Sigmoid colon (tissue), 7 donors: ENCODE data around the gene TPST1. TPM values are rescaled to one million over a fixed set of nuclear protein-coding genes. Genes with fewer than 3 reads are reported as not detected.
"Not testable (repeated sequence)": the region's sequence is repeated elsewhere in the genome, so short reads cannot be mapped to it uniquely, and the experiment has no call there.

Experiments used
- DNase-seq: peaks from one replicate; pipeline ENCODE4 v3.0.0-alpha.2; 2019
- H3K27ac ChIP-seq, 4 donors: fragments of 200-600 bp; sonication (generic); one replicate each; pipeline ENCODE4 v1.5.1; 2016 to 2019; ENCODE audit warnings: mild to moderate bottlenecking in 1 of 4
- H3K27me3 ChIP-seq, 3 donors: fragments of 200-600 bp; sonication (generic); one replicate each; pipeline ENCODE4 v1.5.1; 2019; ENCODE audit warnings: mild to moderate bottlenecking in 1 of 3
- H3K36me3 ChIP-seq, 4 donors: fragments of 200-600 bp; sonication (generic); one replicate each; pipeline ENCODE4 v1.5.1; 2016 to 2019
- H3K4me1 ChIP-seq, 4 donors: fragments of 200-600 bp; sonication (generic); one replicate each; pipeline ENCODE4 v1.5.1; 2017 to 2019
- H3K4me3 ChIP-seq, 4 donors: fragments of 200-600 bp; sonication (generic); one replicate each; pipeline ENCODE4 v1.5.1; 2017 to 2019; ENCODE audit warnings: mild to moderate bottlenecking in 2 of 4, moderate library complexity in 1 of 4
- H3K9me3 ChIP-seq, 4 donors: fragments of 200-600 bp in 3 of 4; sonication (generic) in 3 of 4; one replicate each; pipeline versions ENCODE4 v1.5.1 to v1.6.1; 2013 to 2019
- EP300 ChIP-seq, 4 donors: sonication (generic); formaldehyde crosslinking; IDR thresholded peaks; one replicate each; pipeline ENCODE4 v1.6.1; 2017; ENCODE audit warnings: antibody characterized with exemption in 4 of 4
- POLR2A ChIP-seq, 2 donors: fragments of 450-650 bp; IDR thresholded peaks; one replicate each; pipeline ENCODE4 v1.6.1; 2016; ENCODE audit warnings: antibody characterized with exemption in 2 of 2, mild to moderate bottlenecking in 2 of 2, moderate library complexity in 2 of 2
- POLR2AphosphoS5 ChIP-seq, 4 donors: sonication (generic); formaldehyde crosslinking; IDR thresholded peaks; one replicate each; pipeline ENCODE4 v1.6.1; 2017; ENCODE audit warnings: antibody characterized with exemption in 4 of 4
- WGBS, 2 donors: extraction: QIAGEN DNeasy Blood & Tissue Kit; methylation state at CpG; one replicate each; pipeline ENCODE4 v1.1.7; 2013; 5-methylcytosine and 5-hydroxymethylcytosine counted together
- intact Hi-C: fragments of 100-400 bp; cut with DNase I; formaldehyde crosslinking; loops from one replicate; pipeline ENCODE4 v1.15.1; 2023
- polyA plus RNA-seq, 3 donors: library from polyadenylated mRNA; stranded (reverse); fragments of 200-250 nt; gene quantifications; one replicate each; pipeline ENCODE4 v1.2.3, GENCODE V29; 2013
- total RNA-seq, 4 donors: library from RNA; depleted of rRNA; stranded (reverse); fragments of >200 nt; gene quantifications; one replicate each; pipeline ENCODE4 v1.1.0, GENCODE V29; 2016
- TF ChIP-seq, protein P1 (sequence below), 4 experiments: fragments of 450-650 bp in 3 of 4; fragments of 200-600 bp in 1 of 4; IDR thresholded peaks; one replicate each; pipeline ENCODE4 v1.5.1; 2016 to 2019; ENCODE audit warnings: antibody characterized with exemption in 4 of 4, mild to moderate bottlenecking in 3 of 4, moderate library complexity in 2 of 4
- donor health status: healthy with polysubstance abuse.
- donor health status: Bipolar disorder and iron deficiency.
- donor health status: healthy.

The TPST1 gene
- total and polyA plus RNA-seq, 7 donors = 0.92 to 31.3 (median 21.0) TPM

DNA sequence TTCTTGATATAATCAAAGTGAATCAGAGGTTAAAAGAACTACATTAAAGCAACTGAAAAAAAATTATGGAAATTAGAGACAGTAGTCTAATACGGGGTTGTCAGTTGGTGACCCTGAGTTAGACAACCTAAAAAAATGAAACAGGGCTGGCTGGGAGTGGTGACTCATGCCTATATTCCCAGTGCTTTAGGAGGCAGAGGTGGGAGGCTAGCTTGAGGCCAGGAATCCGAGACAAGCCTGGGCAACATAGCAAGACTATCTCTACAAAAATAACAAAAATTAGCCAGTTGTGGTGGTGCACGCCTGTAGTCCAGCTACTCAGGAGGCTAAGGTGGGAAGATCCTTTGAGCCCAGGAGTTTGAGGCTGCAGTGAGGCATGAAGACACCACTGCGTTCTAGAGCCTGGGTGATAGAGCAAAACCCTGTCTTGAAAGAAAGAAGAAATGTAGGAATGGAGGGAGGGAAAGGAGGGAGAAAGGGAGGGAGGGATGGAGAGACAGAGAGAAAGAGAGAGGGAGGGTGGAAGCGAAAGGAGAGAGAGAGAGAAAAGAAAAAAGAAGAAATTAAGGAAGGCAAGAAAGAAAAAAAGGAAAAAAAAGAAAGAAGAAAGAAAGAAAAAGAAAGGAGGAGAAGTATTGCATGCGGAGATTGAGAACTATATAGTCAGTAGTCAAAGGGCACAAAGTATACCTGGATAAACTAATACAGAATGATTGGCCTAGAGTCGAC lies 166.1 kb downstream of the TPST1 start:
- no peaks in the 10 kb centered on the region for H3K27me3 ChIP-seq
- H3K4me3 ChIP-seq = no peak overlapping the region
- intact Hi-C loops = no loop called here
- no peak for DNase-seq
- H3K36me3 ChIP-seq = no peaks in the 10 kb centered on the region
- no peaks in the 10 kb centered on the region for H3K4me1 ChIP-seq
- 81 to 87% methylated on average over 7 of the region's 7 CpGs for WGBS, 2 donors
- TF ChIP-seq POLR2AphosphoS5 (IDR thresholded peaks at IDR 0.05) (no peak), EP300 (IDR thresholded peaks at IDR 0.05) (no peak), POLR2A (IDR thresholded peaks at IDR 0.05) (no peak)
- TF ChIP-seq, protein P1, sequence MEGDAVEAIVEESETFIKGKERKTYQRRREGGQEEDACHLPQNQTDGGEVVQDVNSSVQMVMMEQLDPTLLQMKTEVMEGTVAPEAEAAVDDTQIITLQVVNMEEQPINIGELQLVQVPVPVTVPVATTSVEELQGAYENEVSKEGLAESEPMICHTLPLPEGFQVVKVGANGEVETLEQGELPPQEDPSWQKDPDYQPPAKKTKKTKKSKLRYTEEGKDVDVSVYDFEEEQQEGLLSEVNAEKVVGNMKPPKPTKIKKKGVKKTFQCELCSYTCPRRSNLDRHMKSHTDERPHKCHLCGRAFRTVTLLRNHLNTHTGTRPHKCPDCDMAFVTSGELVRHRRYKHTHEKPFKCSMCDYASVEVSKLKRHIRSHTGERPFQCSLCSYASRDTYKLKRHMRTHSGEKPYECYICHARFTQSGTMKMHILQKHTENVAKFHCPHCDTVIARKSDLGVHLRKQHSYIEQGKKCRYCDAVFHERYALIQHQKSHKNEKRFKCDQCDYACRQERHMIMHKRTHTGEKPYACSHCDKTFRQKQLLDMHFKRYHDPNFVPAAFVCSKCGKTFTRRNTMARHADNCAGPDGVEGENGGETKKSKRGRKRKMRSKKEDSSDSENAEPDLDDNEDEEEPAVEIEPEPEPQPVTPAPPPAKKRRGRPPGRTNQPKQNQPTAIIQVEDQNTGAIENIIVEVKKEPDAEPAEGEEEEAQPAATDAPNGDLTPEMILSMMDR (IDR thresholded peaks at IDR 0.05) = no peak
- no peaks in the 10 kb centered on the region for H3K9me3 ChIP-seq
- no peak overlapping the region for H3K27ac ChIP-seq

DNA sequence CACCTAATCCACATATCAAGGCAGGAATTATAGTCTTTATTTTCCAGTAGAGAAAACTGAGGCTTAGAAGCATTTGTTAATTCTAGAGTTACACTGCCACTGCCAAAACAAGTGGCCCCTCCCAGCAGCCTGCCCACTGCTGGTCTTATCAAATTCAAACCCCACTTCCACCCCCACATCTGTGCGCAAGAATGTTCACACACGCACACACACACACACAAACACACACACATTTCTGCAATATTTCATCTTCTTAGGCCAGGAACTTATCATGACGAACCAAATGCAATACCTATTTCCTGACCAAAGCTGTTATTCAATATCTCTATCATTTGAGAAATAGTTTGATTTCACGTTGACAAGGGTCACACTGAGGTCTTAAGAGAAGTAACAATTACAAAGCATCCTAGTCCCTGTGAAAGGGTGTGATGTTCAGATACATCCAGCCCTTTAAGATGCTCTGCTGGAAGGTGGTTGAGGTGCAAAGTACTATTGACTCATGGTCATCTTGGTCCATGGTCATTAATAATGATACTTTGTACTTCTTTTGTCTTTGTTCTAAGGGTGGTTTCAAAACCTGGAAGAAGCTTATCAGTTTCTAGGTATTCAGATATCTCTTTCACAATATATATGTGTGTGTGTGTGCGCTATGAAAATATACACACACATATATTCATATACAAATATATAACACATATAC lies 169.2 kb downstream of the TPST1 start:
- H3K4me3 ChIP-seq, H3K27me3 ChIP-seq, DNase-seq, H3K36me3 ChIP-seq, H3K9me3 ChIP-seq, H3K4me1 ChIP-seq, intact Hi-C loops, H3K27ac ChIP-seq: not testable (repeated sequence)
- WGBS, 2 donors = 90 to 96% methylated on average over 5 of the region's 5 CpGs

DNA sequence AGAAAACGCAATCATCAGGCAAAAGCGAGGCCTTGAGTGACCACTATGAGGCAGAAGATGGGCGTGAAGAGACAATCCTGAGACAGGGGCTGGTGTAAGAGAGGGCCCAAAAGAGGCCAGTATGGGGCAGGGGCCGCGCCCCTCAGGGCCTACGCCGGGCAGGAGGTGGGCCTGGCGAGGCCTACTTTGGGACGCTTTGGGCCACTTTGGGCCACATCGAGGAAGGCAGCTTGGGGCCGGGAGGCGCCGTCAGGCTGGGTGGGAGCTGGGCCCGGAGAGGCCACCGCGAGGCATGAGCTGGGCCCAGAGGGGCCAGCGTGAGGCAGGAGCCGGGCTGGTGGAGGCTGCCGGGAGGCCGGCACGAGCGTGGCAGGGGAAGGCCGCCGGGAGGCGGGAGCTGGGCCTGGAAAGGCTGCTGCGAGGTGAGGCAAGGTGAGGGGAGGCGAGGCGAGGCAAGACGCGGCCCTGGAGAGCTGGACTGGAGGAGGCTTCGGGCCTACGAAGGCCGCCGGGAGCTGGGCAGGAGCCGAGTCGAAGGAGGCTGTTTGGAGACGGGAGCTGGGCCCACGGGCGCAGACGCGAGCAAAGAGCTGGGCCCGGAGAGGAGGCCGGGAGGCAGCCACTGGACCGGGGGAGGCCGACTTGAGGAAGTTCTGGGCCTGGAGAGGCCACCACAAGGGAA lies 171.3 kb downstream of the TPST1 start:
- Histone ChIP-seq H3K9me3 (peaks cover 0 to 4% (median 0%) of the 10 kb centered on the region in 4 donors), H3K27ac (no peak overlapping the region), H3K27me3 (no peaks in the 10 kb centered on the region), H3K36me3 (peaks cover 0 to 14% (median 2%) of the 10 kb centered on the region in 4 donors), H3K4me1 (no peaks in the 10 kb centered on the region), H3K4me3 (no peak overlapping the region)
- intact Hi-C loops = no loop called here
- TF ChIP-seq POLR2A (IDR thresholded peaks at IDR 0.05) = no peak
- no peak for TF ChIP-seq POLR2AphosphoS5 (IDR thresholded peaks at IDR 0.05)
- TF ChIP-seq EP300 (IDR thresholded peaks at IDR 0.05) = no peak
- TF ChIP-seq, protein P1 (IDR thresholded peaks at IDR 0.05) = no peak
- no peak for DNase-seq
- 93 to 95% methylated on average over 45 of the region's 45 CpGs for WGBS, 2 donors

DNA sequence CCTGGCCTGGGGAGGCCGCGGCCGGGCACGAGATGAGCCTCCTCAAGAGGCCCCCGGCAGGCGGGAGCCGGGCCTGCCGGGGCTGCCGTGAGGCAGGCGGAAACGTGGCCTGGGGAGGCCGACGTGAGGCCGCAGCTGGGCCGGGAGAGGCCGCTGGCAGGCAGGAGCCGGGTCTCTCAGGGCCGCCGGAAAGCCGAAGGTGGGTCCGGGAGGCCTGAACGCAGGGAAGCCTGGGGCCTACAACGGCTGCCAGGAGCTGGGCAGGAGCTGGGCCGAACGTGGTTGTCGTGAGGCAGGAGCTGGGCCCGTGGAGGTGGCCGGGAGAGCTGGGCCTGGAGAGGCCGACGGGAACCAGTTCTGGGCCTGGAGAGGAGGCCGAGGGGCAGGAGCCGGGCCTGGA lies 171.9 kb downstream of the TPST1 start:
- H3K4me1 ChIP-seq = no peaks in the 10 kb centered on the region
- WGBS, 2 donors = 96 to 97% methylated on average over 32 of the region's 32 CpGs
- TF ChIP-seq, protein P1 (IDR thresholded peaks at IDR 0.05) = no peak
- TF ChIP-seq POLR2AphosphoS5 (IDR thresholded peaks at IDR 0.05) (no peak), EP300 (IDR thresholded peaks at IDR 0.05) (no peak), POLR2A (IDR thresholded peaks at IDR 0.05) (no peak)
- no peaks in the 10 kb centered on the region for H3K27me3 ChIP-seq
- no peak for DNase-seq
- H3K36me3 ChIP-seq = peaks cover 0 to 14% (median 2%) of the 10 kb centered on the region in 4 donors
- no peak overlapping the region for H3K27ac ChIP-seq
- peaks cover 0 to 4% (median 0%) of the 10 kb centered on the region in 4 donors for H3K9me3 ChIP-seq
- no peak overlapping the region for H3K4me3 ChIP-seq
- intact Hi-C loops = no loop called here

DNA sequence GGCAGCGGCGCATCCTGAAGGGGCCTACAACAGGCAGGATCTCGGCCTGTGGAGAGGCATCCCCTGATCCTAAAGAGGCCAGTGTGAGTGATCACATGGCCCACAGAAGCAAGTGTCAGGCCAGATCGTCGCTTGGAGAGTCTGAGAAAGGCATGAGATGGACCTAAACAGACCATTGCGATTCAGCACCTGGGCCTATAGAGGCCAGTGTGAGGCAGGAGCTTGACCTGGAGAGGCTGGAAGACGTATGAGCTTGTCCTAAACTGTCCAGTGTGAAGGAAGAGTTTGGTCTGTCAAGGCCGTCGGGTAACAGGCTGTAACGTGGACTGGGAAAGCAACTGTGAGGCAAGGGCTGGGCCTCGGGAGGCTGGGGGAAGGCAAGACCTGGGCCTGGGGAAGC lies 172.6 kb downstream of the TPST1 start:
- H3K9me3 ChIP-seq = peaks cover 0 to 4% (median 0%) of the 10 kb centered on the region in 4 donors
- H3K27me3 ChIP-seq = no peaks in the 10 kb centered on the region
- TF ChIP-seq POLR2AphosphoS5 (IDR thresholded peaks at IDR 0.05) = no peak
- no peak for TF ChIP-seq EP300 (IDR thresholded peaks at IDR 0.05)
- no peak for TF ChIP-seq POLR2A (IDR thresholded peaks at IDR 0.05)
- TF ChIP-seq, protein P1 (IDR thresholded peaks at IDR 0.05) = no peak
- intact Hi-C loops = no loop called here
- 95% methylated on average over 11 of the region's 11 CpGs for WGBS, 2 donors
- no peaks in the 10 kb centered on the region for H3K4me1 ChIP-seq
- no peak overlapping the region for H3K4me3 ChIP-seq
- H3K27ac ChIP-seq = no peak overlapping the region
- peaks cover 0 to 14% (median 2%) of the 10 kb centered on the region in 4 donors for H3K36me3 ChIP-seq
- no peak for DNase-seq
